ENCODE data around the gene IFITM10. TPM values are rescaled to one million over a fixed set of nuclear protein-coding genes. Genes with fewer than 3 reads are reported as not detected.
"Not testable (repeated sequence)": the region's sequence is repeated elsewhere in the genome, so short reads cannot be mapped to it uniquely, and the experiment has no call there.

IFITM10 gene
- total and polyA plus RNA-seq, 2 experiments from 2014 or later, result 0.89 to 1.4 TPM

GRCh38 chr11:1691878-1692707, 58.3 kb downstream of the IFITM10 start:
- Histone ChIP-seq H4K20me1 (ENCODE audit: insufficient read depth, poor library complexity, severe bottlenecking) (no peaks in the 10 kb centered on the region), H3K4me1 (ENCODE audit: insufficient read depth) (peaks cover 38% of the 10 kb centered on the region), H3K9me2 (replicated peaks; ENCODE audit: insufficient read depth) (no peaks in the 10 kb centered on the region), H3K4me2 (peak overlapping the region; percentile 4), H3K4me3 (no peak overlapping the region), H2AFZ (no peak overlapping the region), H3K27ac (peak overlapping the region; percentile 94), H3K36me3 (replicated peaks; ENCODE audit: insufficient read depth, low read depth) (no peaks in the 10 kb centered on the region), H3K9me3 (ENCODE audit: low read depth) (no peaks in the 10 kb centered on the region), H3K27me3 (no peaks in the 10 kb centered on the region), H3K79me2 (no peaks in the 10 kb centered on the region)
- no peak for DNase-seq (ENCODE audit: low spot score)
- TF ChIP-seq EZH2 (IDR thresholded peaks at IDR 0.05; ENCODE audit: borderline replicate concordance) (no peak), EZH2phosphoT487 (IDR thresholded peaks at IDR 0.05; ENCODE audit: low read depth, severe bottlenecking, unreplicated experiment) (no peak), CTCF (IDR thresholded peaks at IDR 0.05; ENCODE audit: poor library complexity) (no peak)
- WGBS (ENCODE audit: low lambda C conversion rate, missing lambda C conversion rate), result 72% methylated on average over 16 of the region's 16 CpGs

GRCh38 chr11:1691026-1691877, 59.1 kb downstream of the IFITM10 start:
- Histone ChIP-seq H3K9me2 (replicated peaks; ENCODE audit: insufficient read depth) (no peaks in the 10 kb centered on the region), H4K20me1 (ENCODE audit: insufficient read depth, poor library complexity, severe bottlenecking) (no peaks in the 10 kb centered on the region), H3K4me1 (ENCODE audit: insufficient read depth) (peaks cover 38% of the 10 kb centered on the region), H3K36me3 (replicated peaks; ENCODE audit: insufficient read depth, low read depth) (no peaks in the 10 kb centered on the region), H3K79me2 (no peaks in the 10 kb centered on the region), H3K4me2 (peak overlapping the region; percentile 4), H3K27ac (peak overlapping the region; percentile 94), H2AFZ (no peak overlapping the region), H3K4me3 (no peak overlapping the region), H3K27me3 (no peaks in the 10 kb centered on the region), H3K9me3 (ENCODE audit: low read depth) (no peaks in the 10 kb centered on the region)
- 16% methylated on average over 16 of the region's 16 CpGs for WGBS (ENCODE audit: low lambda C conversion rate, missing lambda C conversion rate)
- DNase-seq (ENCODE audit: low spot score), result peak; percentile 61
- no peak for TF ChIP-seq EZH2phosphoT487 (IDR thresholded peaks at IDR 0.05; ENCODE audit: low read depth, severe bottlenecking, unreplicated experiment)
- TF ChIP-seq EZH2 (IDR thresholded peaks at IDR 0.05; ENCODE audit: borderline replicate concordance), result no peak
- TF ChIP-seq CTCF (IDR thresholded peaks at IDR 0.05; ENCODE audit: poor library complexity), result peak; percentile 28

- Histone ChIP-seq H3K9me2 (replicated peaks; ENCODE audit: insufficient read depth) (no peaks in the 10 kb centered on the region), H3K36me3 (replicated peaks; ENCODE audit: insufficient read depth, low read depth) (no peaks in the 10 kb centered on the region), H3K4me1 (ENCODE audit: insufficient read depth) (peaks cover 38% of the 10 kb centered on the region), H3K27me3 (no peaks in the 10 kb centered on the region), H3K79me2 (no peaks in the 10 kb centered on the region), H3K4me2 (peak overlapping the region; percentile 4), H3K27ac (peak overlapping the region; percentile 91), H3K4me3 (no peak overlapping the region), H4K20me1 (ENCODE audit: insufficient read depth, poor library complexity, severe bottlenecking) (no peaks in the 10 kb centered on the region), H3K9me3 (ENCODE audit: low read depth) (no peaks in the 10 kb centered on the region), H2AFZ (no peak overlapping the region)
- TF ChIP-seq EZH2phosphoT487 (IDR thresholded peaks at IDR 0.05; ENCODE audit: low read depth, severe bottlenecking, unreplicated experiment) (no peak), EZH2 (IDR thresholded peaks at IDR 0.05; ENCODE audit: borderline replicate concordance) (no peak), CTCF (IDR thresholded peaks at IDR 0.05; ENCODE audit: poor library complexity) (no peak)
- 74% methylated on average over 18 of the region's 22 CpGs for WGBS (ENCODE audit: low lambda C conversion rate, missing lambda C conversion rate)
- no peak for DNase-seq (ENCODE audit: low spot score)
These were observed 60.0 kb downstream of the IFITM10 start for GRCh38 chr11:1690167-1691025.

- H3K4me1 ChIP-seq (ENCODE audit: insufficient read depth), result peaks cover 38% of the 10 kb centered on the region
- H3K27me3 ChIP-seq; H3K4me3 ChIP-seq; H2AFZ ChIP-seq; H3K9me2 ChIP-seq (replicated peaks; ENCODE audit: insufficient read depth); H4K20me1 ChIP-seq (ENCODE audit: insufficient read depth, poor library complexity, severe bottlenecking); H3K4me2 ChIP-seq; H3K9me3 ChIP-seq (ENCODE audit: low read depth); DNase-seq (ENCODE audit: low spot score); H3K79me2 ChIP-seq; H3K36me3 ChIP-seq (replicated peaks; ENCODE audit: insufficient read depth, low read depth): not testable (repeated sequence)
- peak overlapping the region; percentile 91 for H3K27ac ChIP-seq
- WGBS (ENCODE audit: low lambda C conversion rate, missing lambda C conversion rate), result 64% methylated on average over 31 of the region's 32 CpGs
These were observed 60.9 kb downstream of the IFITM10 start for GRCh38 chr11:1689250-1690166.
